GM13976 (cell line): ENCODE data around the gene LCAT.

Experiments
- DNase-seq: peaks from one replicate; pipeline ENCODE4 v3.0.0; 2012; ENCODE audit warnings: low spot score
- in situ Hi-C: fragments of 300-500 bp; cut with MboI; formaldehyde crosslinking; loops from one replicate; pipeline ENCODE4 v1.12.0; 2022; ENCODE audit warnings: low sequenced_read_pairs, mixed read lengths, inconsistent platforms; ENCODE audit not compliant: unreplicated experiment
- TF ChIP-seq, protein P1 (sequence below): IDR thresholded peaks from 2 replicates; pipeline ENCODE4 v1.5.1; 2012; ENCODE audit warnings: borderline replicate concordance, mild to moderate bottlenecking; ENCODE audit not compliant: insufficient read depth; ENCODE audit errors: extremely low read depth, missing control alignments, control extremely low read depth

Gene LCAT

DNA sequence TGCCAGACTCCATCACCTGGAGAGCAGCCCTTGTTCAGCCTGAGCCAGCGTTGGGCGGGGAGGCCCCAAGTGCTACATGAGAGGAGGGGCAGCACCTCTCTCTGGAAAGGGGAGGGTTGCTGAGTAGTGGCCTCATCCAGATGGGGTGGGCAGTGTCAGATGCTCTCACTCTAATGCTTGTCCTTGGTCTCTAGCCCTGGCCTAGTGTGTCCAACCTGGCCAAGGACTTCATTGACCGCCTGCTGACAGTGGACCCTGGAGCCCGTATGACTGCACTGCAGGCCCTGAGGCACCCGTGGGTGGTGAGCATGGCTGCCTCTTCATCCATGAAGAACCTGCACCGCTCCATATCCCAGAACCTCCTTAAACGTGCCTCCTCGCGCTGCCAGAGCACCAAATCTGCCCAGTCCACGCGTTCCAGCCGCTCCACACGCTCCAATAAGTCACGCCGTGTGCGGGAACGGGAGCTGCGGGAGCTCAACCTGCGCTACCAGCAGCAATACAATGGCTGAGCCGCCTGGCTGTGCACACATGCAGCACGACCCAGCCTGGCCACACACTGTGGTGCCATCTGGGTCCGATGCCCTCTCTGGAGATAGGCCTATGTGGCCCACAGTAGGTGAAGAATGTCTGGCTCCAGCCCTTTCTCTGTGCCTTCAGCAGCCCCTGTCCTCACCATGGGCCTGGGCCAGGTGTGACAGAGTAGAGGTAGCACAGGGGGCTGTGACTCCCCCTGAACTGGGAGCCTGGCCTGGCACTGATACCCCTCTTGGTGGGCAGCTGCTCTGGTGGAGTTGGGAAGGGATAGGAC, 16.6 kb downstream of the LCAT start:
- TF ChIP-seq, protein P1, sequence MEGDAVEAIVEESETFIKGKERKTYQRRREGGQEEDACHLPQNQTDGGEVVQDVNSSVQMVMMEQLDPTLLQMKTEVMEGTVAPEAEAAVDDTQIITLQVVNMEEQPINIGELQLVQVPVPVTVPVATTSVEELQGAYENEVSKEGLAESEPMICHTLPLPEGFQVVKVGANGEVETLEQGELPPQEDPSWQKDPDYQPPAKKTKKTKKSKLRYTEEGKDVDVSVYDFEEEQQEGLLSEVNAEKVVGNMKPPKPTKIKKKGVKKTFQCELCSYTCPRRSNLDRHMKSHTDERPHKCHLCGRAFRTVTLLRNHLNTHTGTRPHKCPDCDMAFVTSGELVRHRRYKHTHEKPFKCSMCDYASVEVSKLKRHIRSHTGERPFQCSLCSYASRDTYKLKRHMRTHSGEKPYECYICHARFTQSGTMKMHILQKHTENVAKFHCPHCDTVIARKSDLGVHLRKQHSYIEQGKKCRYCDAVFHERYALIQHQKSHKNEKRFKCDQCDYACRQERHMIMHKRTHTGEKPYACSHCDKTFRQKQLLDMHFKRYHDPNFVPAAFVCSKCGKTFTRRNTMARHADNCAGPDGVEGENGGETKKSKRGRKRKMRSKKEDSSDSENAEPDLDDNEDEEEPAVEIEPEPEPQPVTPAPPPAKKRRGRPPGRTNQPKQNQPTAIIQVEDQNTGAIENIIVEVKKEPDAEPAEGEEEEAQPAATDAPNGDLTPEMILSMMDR: no peak
- no peak for DNase-seq
- in situ Hi-C loops: loop anchor here (10.0 kb wide), 1 partner anchor 253 kb away; no protein-coding TSS in a partner anchor

- in situ Hi-C loops: loop anchor here (10.0 kb wide), 1 partner anchor 251 kb away; no protein-coding TSS in a partner anchor
- TF ChIP-seq, protein P1: no peak
- no peak for DNase-seq
Measured at GRCh38 chr16:67926181-67926750, 17.7 kb downstream of the LCAT start.

DNA sequence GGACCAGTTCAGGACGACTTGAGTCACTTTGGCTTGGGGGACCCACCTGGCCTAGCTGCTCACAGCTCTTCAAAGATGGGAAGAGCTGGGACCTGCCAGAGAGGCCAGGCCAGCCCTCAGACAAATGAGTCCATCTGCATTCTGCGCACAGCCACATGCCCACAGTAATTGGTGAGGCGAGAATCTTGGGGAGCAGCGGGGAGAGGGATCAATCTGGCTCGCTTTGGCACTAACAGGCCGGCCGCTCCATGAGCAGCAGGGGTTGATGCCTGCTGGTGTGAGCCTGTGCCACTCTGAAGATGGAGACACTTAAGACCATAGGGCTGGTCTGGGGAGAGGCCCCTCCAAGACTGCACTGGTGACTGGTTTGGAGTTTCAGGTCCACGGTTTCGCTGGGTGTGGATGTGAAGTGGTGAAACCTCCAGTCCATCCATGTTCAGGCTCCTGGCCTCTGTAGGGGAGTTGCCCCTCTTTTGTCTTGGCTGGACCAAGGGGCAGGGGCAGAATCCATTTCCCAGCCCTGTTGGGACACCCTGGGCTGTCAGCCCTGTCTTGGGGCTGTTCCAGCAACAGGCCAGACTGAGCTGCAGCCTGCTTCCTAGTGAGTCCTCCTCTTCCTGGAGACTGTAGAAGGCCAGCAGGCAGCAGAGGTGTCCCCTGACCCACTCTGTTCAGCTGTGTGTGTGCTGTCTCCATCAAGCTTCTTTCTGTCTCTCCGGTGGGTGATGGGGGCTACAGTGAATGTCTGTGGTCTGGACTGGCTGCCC, 19.6 kb downstream of the LCAT start:
- DNase-seq: no peak
- TF ChIP-seq, protein P1: no peak
- in situ Hi-C loops: loop anchor here (10.0 kb wide), 1 partner anchor 250 kb away; no protein-coding TSS in a partner anchor

DNA sequence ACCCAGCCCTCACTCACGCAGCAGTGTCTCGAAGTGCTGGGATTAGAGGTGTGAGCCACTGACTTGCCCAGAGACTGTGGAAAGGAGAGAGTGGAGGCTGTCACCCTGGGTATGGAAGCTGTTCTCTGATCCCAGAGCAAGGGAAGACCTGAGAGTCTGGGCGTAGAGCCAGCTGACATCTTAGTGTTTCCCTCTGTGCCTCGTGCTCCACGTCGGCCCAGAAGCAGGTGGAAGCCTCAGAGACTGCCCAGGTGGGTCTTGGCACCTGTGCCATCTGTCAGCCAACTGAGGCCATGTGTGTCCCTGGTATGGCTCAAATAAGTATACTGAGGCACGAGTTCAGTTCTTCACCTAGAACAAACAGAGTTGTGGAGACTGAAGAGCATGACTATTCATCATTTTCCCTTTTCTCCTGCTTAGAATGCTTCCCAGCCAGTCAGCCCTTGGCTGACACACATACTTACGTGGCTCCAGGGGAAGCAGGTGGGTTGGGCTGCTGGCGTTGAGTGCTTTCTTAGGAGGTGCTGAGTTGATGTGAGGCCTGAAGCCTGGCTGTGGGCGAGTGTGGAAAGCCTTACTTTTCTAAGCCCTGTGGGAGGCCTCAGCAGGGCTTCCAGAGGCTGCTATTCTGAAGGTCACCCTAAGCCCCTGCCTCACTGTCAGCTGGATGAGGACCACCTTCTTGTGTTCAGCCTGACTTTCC, 20.4 kb downstream of the LCAT start:
- in situ Hi-C loops: loop anchor here (10.0 kb wide), 1 partner anchor 249 kb away; no protein-coding TSS in a partner anchor
- TF ChIP-seq, protein P1: no peak
- DNase-seq: no peak

GRCh38 chr16:67922740-67923139, 21.2 kb downstream of the LCAT start:
- no peak for DNase-seq
- in situ Hi-C loops: loop anchor here (10.0 kb wide), 1 partner anchor 248 kb away; no protein-coding TSS in a partner anchor
- TF ChIP-seq, protein P1: no peak

- DNase-seq: no peak
- in situ Hi-C loops: loop anchor here (10.0 kb wide), 1 partner anchor 247 kb away; no protein-coding TSS in a partner anchor
- TF ChIP-seq, protein P1: no peak
Measured at GRCh38 chr16:67922221-67922620, 21.7 kb downstream of the LCAT start.
